GM23338 (cell line): ENCODE data around the gene CASK. TPM values are rescaled to one million over a fixed set of nuclear protein-coding genes. Genes with fewer than 3 reads are reported as not detected.

Source experiments
- ATAC-seq: fragments of 200-7000 bp; cut with Tn5 transposase; 3 replicates; pipeline ENCODE4 v1.9.1; 2020
- DNase-seq: peaks from one replicate; pipeline ENCODE4 v3.0.0-alpha.2; 2015; ENCODE audit warnings: low spot score
- H2AFZ ChIP-seq: fragments of 200-600 bp; sonication (generic); 2 replicates; pipeline ENCODE4 v1.8.0; 2016; ENCODE audit warnings: antibody characterized with exemption, mild to moderate bottlenecking, moderate library complexity
- H3F3A ChIP-seq: fragments of 200-600 bp; sonication (generic); replicated peaks from 2 replicates; pipeline ENCODE4 v1.8.0; 2017; ENCODE audit warnings: antibody characterized with exemption, mixed run types, low read depth
- H3K27ac ChIP-seq: fragments of 200-600 bp; sonication (generic); 2 replicates; pipeline ENCODE4 v1.6.1; 2016; ENCODE audit warnings: low read depth
- H3K27me3 ChIP-seq: fragments of 200-600 bp; sonication (generic); 2 replicates; pipeline ENCODE4 v1.8.0; 2016; ENCODE audit warnings: mild to moderate bottlenecking, mixed run types, moderate library complexity; ENCODE audit not compliant: insufficient read depth
- H3K36me3 ChIP-seq: fragments of 200-600 bp; sonication (generic); 2 replicates; pipeline ENCODE4 v1.8.0; 2016; ENCODE audit warnings: mild to moderate bottlenecking; ENCODE audit not compliant: insufficient read depth
- H3K4me1 ChIP-seq: fragments of 200-600 bp; sonication (generic); 2 replicates; pipeline ENCODE4 v1.8.0; 2016; ENCODE audit warnings: mild to moderate bottlenecking, moderate library complexity; ENCODE audit not compliant: insufficient read depth
- H3K4me2 ChIP-seq: fragments of 200-600 bp; sonication (generic); 2 replicates; pipeline ENCODE4 v1.7.1; 2017; ENCODE audit warnings: mixed run types
- H3K4me3 ChIP-seq: fragments of 200-600 bp; sonication (generic); 2 replicates; pipeline ENCODE4 v1.6.1; 2016; ENCODE audit warnings: mixed run types
- H3K79me2 ChIP-seq: fragments of 200-600 bp; sonication (generic); replicated peaks from 2 replicates; pipeline ENCODE4 v1.8.0; 2017; ENCODE audit warnings: mild to moderate bottlenecking; ENCODE audit not compliant: insufficient read depth
- H3K9me2 ChIP-seq: fragments of 200-600 bp; sonication (generic); 2 replicates; pipeline ENCODE4 v1.8.0; 2017; ENCODE audit not compliant: insufficient read depth
- H4K20me1 ChIP-seq: fragments of 200-600 bp; sonication (generic); replicated peaks from 2 replicates; pipeline ENCODE4 v1.8.0; 2017; ENCODE audit warnings: mild to moderate bottlenecking; ENCODE audit not compliant: insufficient read depth
- H3K27ac Mint-ChIP-seq: 2 replicates; pipeline ENCODE4 v1.8.0; 2020; ENCODE audit warnings: inconsistent platforms, mild to moderate bottlenecking, moderate library complexity, mixed read lengths
- H3K27me3 Mint-ChIP-seq: 3 replicates; pipeline ENCODE4 v1.8.0; 2022; ENCODE audit warnings: low read depth, mild to moderate bottlenecking, moderate library complexity, mixed read lengths, inconsistent platforms; ENCODE audit not compliant: insufficient read depth, poor library complexity
- H3K36me3 Mint-ChIP-seq: 3 replicates; pipeline ENCODE4 v1.8.0; 2021; ENCODE audit warnings: low read depth, mild to moderate bottlenecking, inconsistent platforms, moderate library complexity, mixed read lengths
- H3K4me1 Mint-ChIP-seq: 3 replicates; pipeline ENCODE4 v1.8.0; 2020; ENCODE audit warnings: mild to moderate bottlenecking, inconsistent platforms, mixed read lengths
- H3K4me3 Mint-ChIP-seq: 3 replicates; pipeline ENCODE4 v1.8.0; 2021; ENCODE audit warnings: moderate library complexity, mild to moderate bottlenecking, inconsistent platforms, mixed read lengths
- H3K9me3 Mint-ChIP-seq: 3 replicates; pipeline ENCODE4 v1.8.0; 2020; ENCODE audit warnings: moderate library complexity, mild to moderate bottlenecking, inconsistent platforms, mixed read lengths
- CREB1 ChIP-seq: fragments of 250-450 bp; sonication (Bioruptor Pico); IDR thresholded peaks from 2 replicates; pipeline ENCODE4 v1.5.0; 2020; ENCODE audit warnings: low read depth, mild to moderate bottlenecking, moderate library complexity
- CTCF ChIP-seq, 2 experiments: fragments of 200-600 bp in 1 of 2; sonication (generic) in 1 of 2; conservative IDR thresholded peaks; 2 replicates each; pipeline versions ENCODE4 v1.5.1 to v1.6.1; 2016 to 2017; ENCODE audit warnings: antibody characterized with exemption in 2 of 2, low read depth in 2 of 2, mild to moderate bottlenecking in 2 of 2, moderate library complexity in 1 of 2
- ETS1 ChIP-seq: IDR thresholded peaks from 2 replicates; pipeline ENCODE4 v1.6.1; 2016; ENCODE audit warnings: antibody characterized with exemption
- JUNB ChIP-seq: IDR thresholded peaks from one replicate; pipeline ENCODE4 v1.6.1; 2016; ENCODE audit warnings: antibody characterized with exemption; ENCODE audit not compliant: unreplicated experiment
- NANOG ChIP-seq: IDR thresholded peaks from 2 replicates; pipeline ENCODE4 v1.6.1; 2016; ENCODE audit warnings: antibody characterized with exemption, borderline replicate concordance
- REST ChIP-seq: IDR thresholded peaks from one replicate; pipeline ENCODE4 v1.6.1; 2018; ENCODE audit warnings: antibody characterized with exemption; ENCODE audit not compliant: unreplicated experiment
- STAT1 ChIP-seq: IDR thresholded peaks from one replicate; pipeline ENCODE4 v1.6.1; 2016; ENCODE audit warnings: antibody characterized with exemption; ENCODE audit not compliant: unreplicated experiment
- ZNF114 ChIP-seq: fragments of 250-450 bp; sonication (Bioruptor Pico); IDR thresholded peaks from 2 replicates; pipeline ENCODE4 v1.5.0; 2020; ENCODE audit warnings: mild to moderate bottlenecking, moderate library complexity
- ZNF331 ChIP-seq: fragments of 250-450 bp; sonication (Bioruptor Pico); IDR thresholded peaks from 2 replicates; pipeline ENCODE4 v1.5.0; 2020; ENCODE audit warnings: low read depth, mild to moderate bottlenecking, moderate library complexity
- polyA plus RNA-seq: library from polyadenylated mRNA; unstranded; fragments of >200 nt; fragmentation: Nextera tagmentation; extraction: Ambion mirVana; gene quantifications from 2 replicates; pipeline ENCODE4 v1.2.1, GENCODE V29; 2016
- total RNA-seq: library from RNA; depleted of rRNA; stranded (reverse); fragments of >200 nt; shearing (Covaris generic); gene quantifications from 2 replicates; pipeline ENCODE4 v1.2.3, GENCODE V29; 2014
- TF ChIP-seq, protein P1 (sequence below): fragments of 250-450 bp; sonication (Bioruptor Pico); IDR thresholded peaks from 2 replicates; pipeline ENCODE4 v1.5.0; 2020; ENCODE audit warnings: mild to moderate bottlenecking, moderate library complexity

Gene CASK
- total and polyA plus RNA-seq, 2 experiments from 2014 or later = 15.3 to 44.4 TPM

- Mint-ChIP-seq H3K4me3 (no peak overlapping the region), H3K36me3 (peaks cover 62% of the 10 kb centered on the region), H3K9me3 (peaks cover 28% of the 10 kb centered on the region), H3K4me1 (no peaks in the 10 kb centered on the region), H3K27me3 (no peaks in the 10 kb centered on the region), H3K27ac (no peak overlapping the region)
- no peaks in the 10 kb centered on the region for H3K79me2 ChIP-seq
- no peaks in the 10 kb centered on the region for H3F3A ChIP-seq
- no peak overlapping the region for H3K27ac ChIP-seq
- H4K20me1 ChIP-seq = no peaks in the 10 kb centered on the region
- DNase-seq (no peak), ATAC-seq (no peak)
- H2AFZ ChIP-seq = no peak overlapping the region
- TF ChIP-seq CTCF (conservative IDR thresholded peaks at IDR 0.05; ENCODE audit: low read depth in 2 of 2) (no peak), ETS1 (no peak), REST (no peak), ZNF331 (CRISPR knock-in tag) (no peak), ZNF114 (CRISPR knock-in tag) (no peak), JUNB (no peak), STAT1 (no peak), CREB1 (CRISPR knock-in tag) (no peak), NANOG (no peak)
- TF ChIP-seq, protein P1, sequence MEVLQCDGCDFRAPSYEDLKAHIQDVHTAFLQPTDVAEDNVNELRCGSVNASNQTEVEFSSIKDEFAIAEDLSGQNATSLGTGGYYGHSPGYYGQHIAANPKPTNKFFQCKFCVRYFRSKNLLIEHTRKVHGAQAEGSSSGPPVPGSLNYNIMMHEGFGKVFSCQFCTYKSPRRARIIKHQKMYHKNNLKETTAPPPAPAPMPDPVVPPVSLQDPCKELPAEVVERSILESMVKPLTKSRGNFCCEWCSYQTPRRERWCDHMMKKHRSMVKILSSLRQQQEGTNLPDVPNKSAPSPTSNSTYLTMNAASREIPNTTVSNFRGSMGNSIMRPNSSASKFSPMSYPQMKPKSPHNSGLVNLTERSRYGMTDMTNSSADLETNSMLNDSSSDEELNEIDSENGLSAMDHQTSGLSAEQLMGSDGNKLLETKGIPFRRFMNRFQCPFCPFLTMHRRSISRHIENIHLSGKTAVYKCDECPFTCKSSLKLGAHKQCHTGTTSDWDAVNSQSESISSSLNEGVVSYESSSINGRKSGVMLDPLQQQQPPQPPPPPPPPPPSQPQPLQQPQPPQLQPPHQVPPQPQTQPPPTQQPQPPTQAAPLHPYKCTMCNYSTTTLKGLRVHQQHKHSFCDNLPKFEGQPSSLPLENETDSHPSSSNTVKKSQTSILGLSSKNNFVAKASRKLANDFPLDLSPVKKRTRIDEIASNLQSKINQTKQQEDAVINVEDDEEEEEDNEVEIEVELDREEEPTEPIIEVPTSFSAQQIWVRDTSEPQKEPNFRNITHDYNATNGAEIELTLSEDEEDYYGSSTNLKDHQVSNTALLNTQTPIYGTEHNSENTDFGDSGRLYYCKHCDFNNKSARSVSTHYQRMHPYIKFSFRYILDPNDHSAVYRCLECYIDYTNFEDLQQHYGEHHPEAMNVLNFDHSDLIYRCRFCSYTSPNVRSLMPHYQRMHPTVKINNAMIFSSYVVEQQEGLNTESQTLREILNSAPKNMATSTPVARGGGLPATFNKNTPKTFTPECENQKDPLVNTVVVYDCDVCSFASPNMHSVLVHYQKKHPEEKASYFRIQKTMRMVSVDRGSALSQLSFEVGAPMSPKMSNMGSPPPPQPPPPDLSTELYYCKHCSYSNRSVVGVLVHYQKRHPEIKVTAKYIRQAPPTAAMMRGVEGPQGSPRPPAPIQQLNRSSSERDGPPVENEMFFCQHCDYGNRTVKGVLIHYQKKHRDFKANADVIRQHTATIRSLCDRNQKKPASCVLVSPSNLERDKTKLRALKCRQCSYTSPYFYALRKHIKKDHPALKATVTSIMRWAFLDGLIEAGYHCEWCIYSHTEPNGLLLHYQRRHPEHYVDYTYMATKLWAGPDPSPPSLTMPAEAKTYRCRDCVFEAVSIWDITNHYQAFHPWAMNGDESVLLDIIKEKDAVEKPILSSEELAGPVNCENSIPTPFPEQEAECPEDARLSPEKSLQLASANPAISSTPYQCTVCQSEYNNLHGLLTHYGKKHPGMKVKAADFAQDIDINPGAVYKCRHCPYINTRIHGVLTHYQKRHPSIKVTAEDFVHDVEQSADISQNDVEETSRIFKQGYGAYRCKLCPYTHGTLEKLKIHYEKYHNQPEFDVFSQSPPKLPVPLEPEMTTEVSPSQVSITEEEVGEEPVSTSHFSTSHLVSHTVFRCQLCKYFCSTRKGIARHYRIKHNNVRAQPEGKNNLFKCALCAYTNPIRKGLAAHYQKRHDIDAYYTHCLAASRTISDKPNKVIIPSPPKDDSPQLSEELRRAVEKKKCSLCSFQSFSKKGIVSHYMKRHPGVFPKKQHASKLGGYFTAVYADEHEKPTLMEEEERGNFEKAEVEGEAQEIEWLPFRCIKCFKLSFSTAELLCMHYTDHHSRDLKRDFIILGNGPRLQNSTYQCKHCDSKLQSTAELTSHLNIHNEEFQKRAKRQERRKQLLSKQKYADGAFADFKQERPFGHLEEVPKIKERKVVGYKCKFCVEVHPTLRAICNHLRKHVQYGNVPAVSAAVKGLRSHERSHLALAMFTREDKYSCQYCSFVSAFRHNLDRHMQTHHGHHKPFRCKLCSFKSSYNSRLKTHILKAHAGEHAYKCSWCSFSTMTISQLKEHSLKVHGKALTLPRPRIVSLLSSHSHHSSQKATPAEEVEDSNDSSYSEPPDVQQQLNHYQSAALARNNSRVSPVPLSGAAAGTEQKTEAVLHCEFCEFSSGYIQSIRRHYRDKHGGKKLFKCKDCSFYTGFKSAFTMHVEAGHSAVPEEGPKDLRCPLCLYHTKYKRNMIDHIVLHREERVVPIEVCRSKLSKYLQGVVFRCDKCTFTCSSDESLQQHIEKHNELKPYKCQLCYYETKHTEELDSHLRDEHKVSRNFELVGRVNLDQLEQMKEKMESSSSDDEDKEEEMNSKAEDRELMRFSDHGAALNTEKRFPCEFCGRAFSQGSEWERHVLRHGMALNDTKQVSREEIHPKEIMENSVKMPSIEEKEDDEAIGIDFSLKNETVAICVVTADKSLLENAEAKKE (CRISPR knock-in tag) = no peak
- H3K4me3 ChIP-seq = no peak overlapping the region
- no peaks in the 10 kb centered on the region for H3K4me1 ChIP-seq
- H3K27me3 ChIP-seq = no peaks in the 10 kb centered on the region
- H3K4me2 ChIP-seq = no peak overlapping the region
- no peaks in the 10 kb centered on the region for H3K9me2 ChIP-seq
- H3K36me3 ChIP-seq = no peaks in the 10 kb centered on the region; the same call in 1 of the 2 replicates
Observed at GRCh38 chrX:41846714-41847113, 76.6 kb downstream of the CASK start.
